ENCODE data around the gene TLR2. TPM values are rescaled to one million over a fixed set of nuclear protein-coding genes. Genes with fewer than 3 reads are reported as not detected.
A peak's percentile ranks its signal among the peaks of the same experiment; 100 is the strongest.

TLR2 gene
- total RNA-seq, 1 donor from 2014 or later: 0.22 TPM

- Histone ChIP-seq H4K20me1 (ENCODE audit: low read depth) (no peaks in the 10 kb centered on the region), H3K79me2 (ENCODE audit: low read depth) (no peaks in the 10 kb centered on the region), H3K27ac (no peak overlapping the region), H3K4me1 (no peaks in the 10 kb centered on the region), H2AFZ (replicated peaks) (no peak overlapping the region), H3K9me3 (ENCODE audit: low read depth) (no peaks in the 10 kb centered on the region), H3K9ac (no peak overlapping the region), H3K4me3 (no peak overlapping the region), H3K36me3 (no peaks in the 10 kb centered on the region), H3K4me2 (no peak overlapping the region), H3F3A (ENCODE audit: low read depth) (no peaks in the 10 kb centered on the region), H3K27me3 (no peaks in the 10 kb centered on the region)
- no peak for DNase-seq (ENCODE audit: low spot score)
- no peak for TF ChIP-seq EZH2phosphoT487 (IDR thresholded peaks at IDR 0.05)
- no peak for TF ChIP-seq CTCF (IDR thresholded peaks at IDR 0.05)
- no peak for TF ChIP-seq EZH2 (IDR thresholded peaks at IDR 0.05)
- no peak overlapping the region for H3K4me3 Mint-ChIP-seq
- H3K27me3 Mint-ChIP-seq (ENCODE audit: insufficient read depth, low read depth): peaks cover 2% of the 10 kb centered on the region
- no peaks in the 10 kb centered on the region for H3K4me1 Mint-ChIP-seq
- no peaks in the 10 kb centered on the region for H3K9me3 Mint-ChIP-seq
- peak overlapping the region; percentile 17 for H3K27ac Mint-ChIP-seq
- H3K36me3 Mint-ChIP-seq: peaks cover 12% of the 10 kb centered on the region
Measured at GRCh38 chr4:153724606-153725005, 40.5 kb downstream of the TLR2 start.

- no peak overlapping the region for H3K27ac ChIP-seq
- Mint-ChIP-seq H3K4me3 (no peak overlapping the region), H3K27me3 (ENCODE audit: insufficient read depth, low read depth) (peaks cover 2% of the 10 kb centered on the region), H3K9me3 (no peaks in the 10 kb centered on the region), H3K27ac (no peak overlapping the region), H3K36me3 (peaks cover 9% of the 10 kb centered on the region), H3K4me1 (no peaks in the 10 kb centered on the region)
- H3K4me1 ChIP-seq: no peaks in the 10 kb centered on the region
- H3K4me3 ChIP-seq: no peak overlapping the region
- no peaks in the 10 kb centered on the region for H4K20me1 ChIP-seq (ENCODE audit: low read depth)
- H3K27me3 ChIP-seq: no peaks in the 10 kb centered on the region
- H3F3A ChIP-seq (ENCODE audit: low read depth): no peaks in the 10 kb centered on the region
- no peak overlapping the region for H2AFZ ChIP-seq (replicated peaks)
- no peaks in the 10 kb centered on the region for H3K36me3 ChIP-seq
- H3K9me3 ChIP-seq (ENCODE audit: low read depth): no peaks in the 10 kb centered on the region
- no peak overlapping the region for H3K4me2 ChIP-seq
- no peaks in the 10 kb centered on the region for H3K79me2 ChIP-seq (ENCODE audit: low read depth)
- no peak overlapping the region for H3K9ac ChIP-seq
- DNase-seq (ENCODE audit: low spot score): no peak
- no peak for TF ChIP-seq EZH2phosphoT487 (IDR thresholded peaks at IDR 0.05)
- no peak for TF ChIP-seq CTCF (IDR thresholded peaks at IDR 0.05)
- no peak for TF ChIP-seq EZH2 (IDR thresholded peaks at IDR 0.05)
Measured at GRCh38 chr4:153725136-153725830, 41.2 kb downstream of the TLR2 start.

- no peak overlapping the region for H2AFZ ChIP-seq (replicated peaks)
- H3K9ac ChIP-seq: no peak overlapping the region
- H3F3A ChIP-seq (ENCODE audit: low read depth): no peaks in the 10 kb centered on the region
- Mint-ChIP-seq H3K4me3 (no peak overlapping the region), H3K27me3 (ENCODE audit: insufficient read depth, low read depth) (peaks cover 2% of the 10 kb centered on the region), H3K9me3 (no peaks in the 10 kb centered on the region), H3K27ac (no peak overlapping the region), H3K36me3 (peaks cover 9% of the 10 kb centered on the region), H3K4me1 (no peaks in the 10 kb centered on the region)
- no peak overlapping the region for H3K4me2 ChIP-seq
- H3K27me3 ChIP-seq: no peaks in the 10 kb centered on the region
- no peaks in the 10 kb centered on the region for H4K20me1 ChIP-seq (ENCODE audit: low read depth)
- no peak for DNase-seq (ENCODE audit: low spot score)
- H3K4me1 ChIP-seq: no peaks in the 10 kb centered on the region
- H3K4me3 ChIP-seq: no peak overlapping the region
- no peak overlapping the region for H3K27ac ChIP-seq
- H3K9me3 ChIP-seq (ENCODE audit: low read depth): no peaks in the 10 kb centered on the region
- H3K79me2 ChIP-seq (ENCODE audit: low read depth): no peaks in the 10 kb centered on the region
- H3K36me3 ChIP-seq: no peaks in the 10 kb centered on the region
- TF ChIP-seq EZH2phosphoT487 (IDR thresholded peaks at IDR 0.05) (no peak), CTCF (IDR thresholded peaks at IDR 0.05) (no peak), EZH2 (IDR thresholded peaks at IDR 0.05) (no peak)
Measured at GRCh38 chr4:153725831-153726154, 41.7 kb downstream of the TLR2 start.
